ENCODE data around the gene GET3.
"Not testable (repeated sequence)": the region's sequence is repeated elsewhere in the genome, so short reads cannot be mapped to it uniquely, and the experiment has no call there.

The GET3 gene

DNA sequence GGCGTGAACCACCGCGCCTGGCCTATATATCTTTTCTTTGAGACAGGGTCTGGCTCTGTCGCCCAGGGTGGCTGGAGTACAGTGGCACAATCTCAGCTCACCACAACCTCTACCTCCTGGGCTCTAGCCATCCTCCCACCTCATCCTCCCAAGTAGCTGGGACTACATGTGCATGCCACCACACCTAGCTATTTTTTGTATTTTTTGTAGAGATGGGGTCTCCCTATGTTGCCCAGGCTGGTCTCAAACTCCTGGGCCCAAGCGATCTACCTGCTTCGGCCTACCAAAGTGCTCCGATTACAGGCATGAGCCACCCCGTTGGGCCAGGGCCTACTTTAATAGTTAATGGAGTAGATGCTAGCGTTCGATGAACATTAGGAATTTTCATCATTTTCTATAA is 17.0 kb upstream of the GET3 start:
- DNase-seq, result no peak

DNA sequence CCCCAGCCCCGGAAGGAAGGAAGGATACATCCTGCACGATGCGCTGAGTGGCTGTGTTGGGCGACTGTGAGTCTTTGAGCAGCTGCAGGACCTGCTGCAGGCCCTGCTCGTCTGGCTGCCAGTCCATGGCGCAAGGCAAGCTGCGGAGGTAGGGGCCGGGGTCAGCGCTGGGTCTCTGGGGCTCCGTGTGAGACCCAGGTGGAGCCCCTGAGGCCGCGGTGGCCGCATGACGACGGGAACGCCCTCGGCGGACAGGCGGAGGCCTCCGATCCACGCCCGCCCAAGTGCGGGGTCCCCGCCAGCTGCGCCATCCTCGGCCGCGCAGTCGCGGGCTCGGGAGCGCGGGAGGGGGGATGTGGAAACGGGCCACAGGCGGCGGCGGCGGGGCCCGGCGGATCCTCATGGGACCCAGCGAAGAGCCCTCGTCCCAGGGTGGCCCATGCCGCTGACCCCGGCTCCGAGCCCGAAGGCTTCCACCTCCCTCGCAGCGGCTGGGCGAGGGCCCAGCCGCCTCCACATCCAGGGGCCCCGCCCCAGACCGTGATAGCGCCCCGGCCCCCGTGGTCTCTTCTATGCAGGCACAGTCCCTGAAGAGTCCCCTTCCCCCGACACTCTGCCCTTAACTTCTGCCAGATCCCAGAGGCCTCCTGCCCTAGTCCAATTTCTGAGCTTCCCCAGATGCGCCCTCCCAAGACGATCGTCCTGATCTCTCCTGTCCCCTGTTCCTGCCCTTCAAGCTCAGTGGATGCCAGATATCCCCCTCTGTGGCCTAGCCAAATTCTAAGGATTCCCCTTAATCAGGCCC is 16.2 kb upstream of the GET3 start:
- DNase-seq, result no peak

DNA sequence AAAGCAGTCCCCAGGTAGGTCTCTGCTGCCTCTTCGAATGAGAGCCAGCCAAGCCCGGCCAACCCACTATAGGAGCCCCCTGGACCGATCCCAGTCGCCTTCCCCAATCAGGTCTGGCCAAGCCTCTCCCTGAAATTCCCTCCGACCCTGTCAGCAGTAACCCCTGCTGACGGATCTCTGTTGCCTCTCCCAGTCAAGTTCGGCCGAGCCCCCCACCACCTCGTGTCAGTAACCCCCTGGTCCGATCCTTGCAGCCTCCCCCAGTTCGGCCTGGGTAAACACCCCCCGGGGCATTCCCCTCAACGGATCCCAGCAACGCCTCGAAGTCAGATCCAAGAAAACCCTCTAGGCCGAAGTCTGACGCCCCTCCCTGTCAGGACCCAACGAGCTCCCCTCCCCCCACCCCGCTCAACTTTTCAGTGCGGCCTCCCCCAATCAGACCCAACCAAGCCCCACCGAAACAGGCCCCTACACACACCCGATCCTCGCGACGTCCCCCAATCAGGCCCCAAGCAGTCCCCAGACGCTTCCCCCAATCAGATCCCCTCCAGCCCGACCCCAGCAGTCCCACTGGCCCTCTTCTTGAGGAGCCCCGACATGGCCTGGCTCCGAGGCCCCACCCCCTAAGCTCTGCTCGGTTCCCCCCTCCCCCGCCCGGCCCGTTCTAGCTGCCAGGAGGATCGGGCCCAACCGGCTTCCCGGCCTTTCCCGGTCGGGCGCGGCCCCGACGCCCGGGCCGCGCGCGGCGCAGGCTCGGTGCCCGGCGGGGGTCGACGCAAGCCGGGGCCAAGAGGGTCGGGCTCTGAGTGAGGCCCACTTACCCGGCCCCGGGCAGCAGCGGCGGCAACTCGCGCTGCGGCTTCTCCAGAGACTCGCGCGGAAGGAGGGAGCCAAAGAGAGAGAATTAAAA is 15.4 kb upstream of the GET3 start:
- DNase-seq, result peak; percentile 30

DNA sequence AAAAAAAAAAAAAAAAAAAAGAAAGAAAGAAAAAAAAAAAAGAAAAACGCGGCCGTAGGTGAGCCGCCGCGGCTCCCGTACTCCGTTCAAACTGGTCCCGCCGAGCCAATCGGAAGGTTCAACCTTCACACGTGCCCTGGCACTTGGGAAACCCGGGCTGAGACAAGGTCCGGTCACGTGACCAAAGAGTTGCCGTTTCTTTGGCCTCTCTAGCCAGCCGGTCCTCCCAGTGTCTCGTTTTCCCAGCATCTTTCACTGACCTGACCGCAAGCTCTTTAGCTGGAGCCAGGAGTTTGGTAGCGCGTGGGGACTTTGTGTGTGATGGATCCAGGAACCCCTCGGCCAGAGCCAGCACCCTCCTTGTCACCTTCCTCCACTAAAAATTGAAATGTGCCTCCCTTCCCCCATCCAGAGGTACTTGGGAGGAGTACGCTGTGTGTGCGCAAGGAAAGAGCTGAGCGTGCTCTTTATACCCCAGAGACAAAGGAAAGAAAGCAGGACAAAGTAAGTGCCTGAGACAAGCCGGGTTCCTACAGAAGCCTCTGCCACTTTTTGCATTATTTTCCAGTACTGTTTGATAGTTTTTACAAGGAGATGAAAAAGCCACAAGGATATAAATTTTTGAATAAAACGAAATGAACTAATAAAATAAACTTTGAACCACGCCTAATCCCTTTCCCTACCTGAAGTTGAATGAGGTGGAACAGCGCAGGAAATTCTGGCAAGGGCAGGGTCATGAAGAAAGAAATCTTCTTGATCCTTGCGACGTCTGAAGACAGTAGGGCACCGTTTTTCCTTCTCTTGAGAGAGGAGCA is 14.5 kb upstream of the GET3 start:
- DNase-seq, result peak; percentile 98

DNA sequence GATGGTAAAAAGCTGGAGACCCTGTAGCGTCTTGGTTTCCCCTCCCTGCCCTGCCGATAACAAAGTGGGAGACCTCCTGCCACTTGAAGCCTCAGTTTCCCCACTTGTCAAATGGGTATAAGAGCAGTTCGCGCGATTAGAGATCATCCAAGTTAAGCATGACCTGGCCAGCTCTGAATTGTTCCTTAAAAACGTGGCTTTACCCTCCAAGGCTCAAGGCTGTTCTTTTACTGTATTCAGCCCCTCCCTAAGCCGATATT is 14.0 kb upstream of the GET3 start:
- no peak for DNase-seq

DNA sequence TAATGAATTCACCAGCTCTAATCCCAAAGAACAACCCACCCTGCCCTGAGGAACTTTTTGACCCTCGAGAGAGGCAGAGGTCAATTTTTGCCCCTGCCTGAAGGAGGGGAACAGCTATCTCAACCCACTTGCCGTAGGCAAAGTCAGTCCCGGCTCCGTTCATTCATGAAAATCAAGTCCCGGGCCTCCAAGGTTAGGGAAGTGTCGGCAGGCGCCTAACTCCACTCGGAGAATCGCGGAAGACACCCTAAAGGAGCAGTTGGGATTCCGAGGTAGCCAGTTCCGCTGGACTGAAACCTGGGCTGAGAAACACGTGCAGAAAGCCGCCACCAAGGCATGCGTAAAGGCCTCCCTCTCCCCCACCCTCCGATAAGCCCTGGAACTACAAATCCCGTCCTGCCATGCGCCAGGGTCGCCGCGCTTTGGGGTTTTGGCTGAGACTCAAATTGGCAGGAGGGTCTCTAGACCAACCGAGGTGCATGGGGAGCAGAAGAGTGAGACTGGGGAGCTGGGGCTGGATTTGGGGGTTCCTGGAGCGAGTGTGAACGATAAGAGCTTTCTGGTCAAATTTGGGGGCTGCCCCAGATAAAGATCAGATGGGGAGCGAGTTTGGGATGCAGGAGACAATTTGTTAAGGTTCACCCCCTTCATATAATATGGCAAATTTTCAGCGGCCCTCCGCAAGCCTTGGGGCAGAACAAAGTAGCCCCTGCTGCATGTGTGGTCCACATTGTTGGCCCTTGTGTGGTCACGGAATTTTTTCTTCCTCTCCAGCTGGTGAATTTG is 13.5 kb upstream of the GET3 start, which contains the start of gene TNPO2:
Gene TNPO2, minus strand, starts transcription at position 292 of the 786 bp plus-strand sequence. CDS start 2,955 bp downstream, outside the sequence.
- DNase-seq, result peak; percentile 55

DNA sequence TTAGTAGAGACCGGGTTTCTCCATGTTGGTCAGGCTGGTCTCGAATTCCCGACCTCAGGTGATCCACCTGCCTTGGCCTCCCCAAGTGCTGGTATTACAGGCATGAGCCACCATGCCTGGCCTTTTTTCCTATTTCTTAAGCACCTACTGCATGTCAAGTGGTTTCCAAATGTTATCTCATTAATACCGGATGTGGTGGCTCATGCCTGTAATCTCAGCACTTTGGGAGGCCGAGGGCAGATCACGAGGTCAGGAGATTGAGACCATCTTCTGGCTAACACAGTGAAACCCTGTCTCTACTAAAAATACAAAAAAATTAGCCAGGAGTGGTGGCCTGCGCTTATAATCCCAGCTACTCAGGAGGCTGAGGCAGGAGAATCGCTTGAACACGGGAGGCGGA is 11.7 kb upstream of the GET3 start:
- not testable (repeated sequence) for DNase-seq

DNA sequence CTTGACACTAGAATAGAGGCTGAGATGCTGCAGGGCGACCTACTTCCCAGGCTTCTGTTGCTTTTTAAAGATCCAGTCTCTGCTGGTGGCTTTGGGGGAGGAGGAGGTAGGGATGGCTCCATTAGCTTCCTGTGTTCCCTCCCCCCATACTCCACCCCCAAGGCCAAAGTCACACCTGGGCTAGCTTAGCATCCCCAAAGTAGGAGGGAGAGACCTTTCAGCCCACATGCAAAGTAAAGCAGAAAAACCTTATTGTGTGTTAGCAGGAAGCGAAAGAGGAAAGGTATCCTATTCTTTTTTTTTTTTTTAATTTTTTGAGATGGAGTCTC is 10.3 kb upstream of the GET3 start:
- DNase-seq, result no peak

DNA sequence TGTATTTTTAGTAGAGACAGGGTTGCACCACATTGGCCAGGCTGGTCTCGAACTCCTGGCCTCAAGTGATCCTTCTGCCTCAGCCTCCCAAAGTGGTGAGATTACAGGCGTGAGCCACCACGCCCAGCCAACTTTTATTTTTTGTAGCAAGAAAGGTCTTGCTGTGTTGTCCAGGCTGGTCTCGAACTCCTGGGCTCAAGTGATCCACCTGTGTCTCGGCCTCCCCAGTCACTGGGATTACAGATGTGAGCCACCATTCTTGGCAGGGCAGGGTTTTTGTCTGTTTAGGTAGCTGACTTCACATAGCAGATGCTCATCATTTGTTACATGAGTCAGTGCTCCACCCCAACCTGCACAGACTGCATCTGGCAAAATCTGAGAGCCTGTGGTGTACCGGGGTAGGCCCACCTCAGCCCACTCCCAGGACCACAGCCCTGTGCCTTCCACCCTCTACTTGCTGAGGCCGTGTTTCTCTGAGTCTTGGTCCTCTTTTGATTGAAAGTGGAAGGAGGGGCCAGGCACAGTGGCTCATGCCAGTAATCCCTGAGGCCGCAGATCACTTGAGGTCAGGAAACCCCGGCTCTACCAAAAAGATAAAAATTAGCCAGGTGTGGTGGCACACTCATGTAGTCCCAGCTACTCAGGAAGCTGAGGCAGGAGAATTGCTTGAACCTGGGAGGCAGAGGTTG is 9.4 kb upstream of the GET3 start:
- no peak for DNase-seq

DNA sequence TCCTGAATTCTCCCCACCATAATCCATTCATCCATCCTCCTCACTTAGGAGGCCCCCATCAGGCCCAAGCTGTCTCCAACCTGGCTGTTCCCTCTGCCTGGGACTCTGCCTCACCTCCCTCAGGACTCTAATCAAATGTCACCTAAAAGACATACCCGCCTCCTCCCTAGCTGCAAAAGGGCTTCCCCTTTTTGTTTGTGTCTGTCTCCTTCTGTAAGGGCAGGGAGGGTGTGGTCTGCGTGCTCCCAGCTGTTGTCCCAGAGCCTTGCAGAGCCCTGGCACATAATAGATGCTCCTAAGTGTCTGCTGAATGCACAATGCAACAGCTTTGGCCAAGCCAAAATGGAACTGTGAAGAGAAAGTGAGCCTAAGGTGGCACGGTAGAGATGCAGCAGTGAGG is 7.2 kb upstream of the GET3 start:
- no peak for DNase-seq

DNA sequence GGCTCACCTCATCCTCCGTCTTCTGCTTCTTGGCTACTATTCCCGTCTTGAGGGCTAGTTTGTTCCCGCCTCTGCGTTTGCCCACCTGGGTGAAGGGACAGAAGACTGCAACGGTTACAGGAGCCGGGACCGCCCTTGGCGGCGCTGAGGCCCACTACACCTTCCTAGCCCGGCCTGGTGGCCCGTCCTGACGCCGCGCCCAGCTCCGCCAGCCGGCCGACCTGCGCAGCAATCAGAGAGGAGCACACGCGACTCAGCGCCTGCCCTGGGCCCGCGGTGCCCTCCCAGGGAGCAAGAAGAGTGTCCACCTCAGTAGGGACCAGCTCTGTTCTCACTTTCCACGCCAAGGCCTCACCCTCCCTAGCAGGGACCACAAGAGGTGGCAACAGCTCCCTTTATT is 6.0 kb upstream of the GET3 start:
- DNase-seq, result no peak

DNA sequence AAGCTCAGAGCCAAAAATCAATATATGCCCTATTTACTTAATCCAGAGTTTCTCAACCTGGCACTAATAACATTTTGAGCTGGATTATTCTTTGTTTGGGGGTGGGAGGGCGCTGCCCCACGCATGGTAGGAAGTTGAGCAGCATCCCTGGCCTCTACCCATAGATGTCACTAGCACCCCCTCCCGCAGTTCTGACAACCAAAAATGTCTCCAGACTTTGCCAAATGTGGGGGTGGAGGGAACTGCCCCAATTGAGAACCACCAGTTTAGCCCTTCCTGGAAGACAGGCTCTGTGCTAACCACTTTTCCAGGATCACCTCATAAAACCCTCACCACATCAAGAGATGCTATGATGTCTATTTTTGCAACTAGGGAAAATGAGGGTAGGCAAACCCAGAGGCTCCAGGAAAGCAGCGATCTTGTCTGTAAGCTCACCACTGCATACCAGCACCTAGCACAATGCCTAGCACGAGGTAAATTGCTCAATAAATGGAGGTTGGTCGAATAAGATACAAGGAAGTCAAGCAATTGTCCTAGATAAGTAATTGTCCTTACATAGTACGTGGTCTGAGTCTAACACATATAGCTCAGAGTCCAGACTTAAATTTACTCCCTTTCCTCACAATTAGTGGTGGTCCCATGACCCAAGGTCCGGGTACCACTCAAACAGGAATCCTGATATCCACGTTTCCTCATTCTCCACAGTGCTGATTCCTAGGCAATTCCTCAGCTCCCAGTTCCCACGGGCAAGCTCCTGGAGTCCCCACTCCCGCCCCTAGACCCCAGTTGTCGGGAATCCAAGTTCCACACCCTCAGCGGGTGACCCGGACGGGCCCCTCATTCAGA is 3.7 kb upstream of the GET3 start:
- DNase-seq, result peak; percentile 36

DNA sequence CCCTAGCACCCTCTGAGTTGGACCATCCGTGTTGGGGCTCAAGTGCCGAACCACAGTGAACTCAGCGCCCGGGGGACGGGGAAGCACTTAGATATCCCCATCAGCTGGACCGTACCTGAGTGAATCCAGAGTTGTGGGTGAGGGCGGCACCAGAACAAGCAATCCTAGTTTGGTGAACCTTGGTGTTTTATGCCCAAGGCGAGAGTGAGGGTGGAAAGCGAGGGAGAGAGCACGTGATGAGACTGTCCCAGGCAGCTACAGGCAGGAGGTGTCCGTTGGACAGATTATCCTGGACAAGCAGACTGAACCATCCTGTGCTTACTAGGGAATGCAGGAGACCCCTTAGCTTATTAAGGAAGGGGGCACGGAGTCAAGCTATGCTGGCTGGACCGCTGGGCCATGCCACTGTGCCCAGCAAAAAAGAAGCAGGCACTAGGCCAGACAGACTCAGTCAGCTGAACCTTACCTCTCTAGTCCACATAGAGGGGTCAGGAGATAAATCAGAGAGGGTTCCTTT is 596 bp downstream of the GET3 start:
- DNase-seq, result no peak

DNA sequence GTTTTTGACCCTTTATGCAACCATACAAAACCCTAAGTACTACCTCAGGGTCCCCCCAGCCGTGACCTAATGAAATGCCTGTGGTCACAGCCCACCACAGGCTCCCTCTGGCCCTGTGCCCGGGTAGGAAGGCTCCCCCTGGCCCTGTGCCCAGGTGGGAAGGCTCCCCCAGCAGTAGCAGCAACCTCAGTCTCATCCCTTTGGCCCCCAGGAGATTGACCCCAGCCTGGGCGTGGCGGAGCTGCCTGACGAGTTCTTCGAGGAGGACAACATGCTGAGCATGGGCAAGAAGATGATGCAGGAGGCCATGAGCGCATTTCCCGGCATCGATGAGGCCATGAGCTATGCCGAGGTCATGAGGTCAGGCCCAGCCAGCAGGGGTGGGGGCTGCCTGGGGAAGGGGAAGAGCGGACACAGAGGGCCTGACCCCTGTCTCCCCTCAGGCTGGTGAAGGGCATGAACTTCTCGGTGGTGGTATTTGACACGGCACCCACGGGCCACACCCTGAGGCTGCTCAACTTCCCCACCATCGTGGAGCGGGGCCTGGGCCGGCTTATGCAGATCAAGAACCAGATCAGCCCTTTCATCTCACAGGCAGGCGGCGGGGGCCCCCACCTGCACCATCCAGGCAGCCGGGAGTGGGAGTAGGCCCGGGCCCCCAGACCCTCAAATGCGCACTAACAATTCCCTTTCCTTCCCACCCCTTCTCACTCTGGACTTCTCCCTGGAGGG is 8.0 kb downstream of the GET3 start:
- DNase-seq, result no peak

DNA sequence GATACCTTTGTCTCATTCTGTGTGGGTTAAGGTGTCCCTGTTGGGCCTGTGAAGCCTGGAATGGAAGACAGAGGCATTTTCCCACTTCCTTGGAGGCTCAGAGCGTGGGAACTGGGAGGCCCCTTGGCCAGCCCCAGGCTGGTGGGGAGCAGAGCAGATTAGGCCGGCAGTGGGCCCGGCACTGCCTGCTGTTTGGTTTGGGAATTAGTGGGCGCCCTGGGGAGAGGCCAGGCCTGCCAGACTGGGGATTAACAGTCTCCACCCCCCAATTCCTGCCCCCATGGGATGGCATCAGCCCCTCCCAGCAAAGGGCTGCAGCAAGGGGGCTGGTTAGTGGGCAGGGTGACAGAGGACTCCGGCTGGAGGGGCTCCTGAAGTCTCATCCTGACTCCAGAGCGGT is 11.2 kb downstream of the GET3 start:
- no peak for DNase-seq

DNA sequence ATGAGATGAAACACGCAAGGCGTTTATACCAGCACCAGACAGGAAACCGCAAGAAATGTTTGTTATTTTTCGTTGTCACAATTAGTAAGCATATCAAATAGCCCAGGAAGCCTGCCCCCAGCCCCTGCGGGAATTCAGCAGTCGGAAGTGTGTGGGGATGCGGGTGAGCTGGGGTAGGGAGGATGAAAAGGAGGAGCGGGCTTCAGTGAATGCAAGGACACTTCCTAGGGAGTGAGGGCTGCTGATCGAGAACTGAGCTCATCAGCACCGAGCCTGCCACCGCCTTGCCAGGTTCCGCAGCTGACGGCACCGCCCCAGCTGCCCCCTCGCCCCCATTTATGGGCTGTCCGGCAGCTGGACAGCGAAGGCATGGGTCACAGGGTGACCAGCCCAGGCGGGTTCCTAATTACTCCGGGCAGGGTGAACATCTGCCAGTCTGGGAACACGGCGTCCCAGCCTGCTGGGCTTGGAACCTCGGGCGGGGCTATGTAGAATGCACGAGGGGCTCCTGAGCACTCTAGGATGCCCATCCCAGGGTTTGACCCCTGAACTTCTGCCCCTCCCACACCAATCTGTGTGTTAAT is 12.7 kb downstream of the GET3 start:
- DNase-seq, result no peak

DNA sequence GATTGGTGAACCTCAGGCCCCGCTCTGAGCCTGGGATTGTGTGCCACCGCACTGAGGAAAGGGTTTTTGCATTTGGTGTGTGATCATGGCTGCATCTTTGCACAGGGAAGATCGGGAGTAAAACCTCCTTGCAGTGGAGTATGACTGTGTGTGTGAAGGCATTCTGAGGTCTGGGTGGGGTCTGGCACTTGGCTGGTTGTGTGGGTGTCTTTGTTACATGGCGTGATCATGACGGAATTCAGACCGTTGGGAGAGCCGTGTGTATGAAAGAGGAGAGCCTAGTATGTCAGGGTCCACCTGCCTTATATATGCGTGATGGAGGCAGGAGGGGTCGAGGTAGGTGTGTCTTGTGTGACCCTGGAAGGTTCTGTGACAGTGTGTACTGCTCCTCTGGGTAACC is 13.6 kb downstream of the GET3 start:
- no peak for DNase-seq

DNA sequence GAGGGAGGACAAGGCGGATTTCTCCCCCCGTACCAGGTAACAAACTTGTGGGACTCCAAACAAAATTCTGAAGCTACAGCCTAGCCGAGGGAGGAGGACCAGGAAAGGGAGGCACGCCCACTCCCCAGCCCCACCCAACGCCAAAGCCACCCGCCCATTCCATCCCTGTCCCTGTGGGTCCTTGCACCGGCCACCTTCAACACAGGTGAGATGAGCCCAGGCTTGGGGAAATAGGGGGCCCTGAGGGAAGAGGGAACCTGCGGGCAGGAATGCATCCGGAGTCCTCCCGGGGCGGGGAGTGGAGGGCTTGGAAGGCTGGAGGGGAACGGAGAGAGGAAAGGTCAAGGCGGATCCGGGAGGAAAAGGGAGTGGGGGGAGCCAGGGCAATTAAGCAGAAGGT is 14.3 kb downstream of the GET3 start, which contains the start of gene BEST2:
Gene BEST2, plus strand, starts transcription at position 157 of the 400 bp plus-strand sequence. CDS start 802 bp downstream, outside the sequence.
- DNase-seq, result no peak

DNA sequence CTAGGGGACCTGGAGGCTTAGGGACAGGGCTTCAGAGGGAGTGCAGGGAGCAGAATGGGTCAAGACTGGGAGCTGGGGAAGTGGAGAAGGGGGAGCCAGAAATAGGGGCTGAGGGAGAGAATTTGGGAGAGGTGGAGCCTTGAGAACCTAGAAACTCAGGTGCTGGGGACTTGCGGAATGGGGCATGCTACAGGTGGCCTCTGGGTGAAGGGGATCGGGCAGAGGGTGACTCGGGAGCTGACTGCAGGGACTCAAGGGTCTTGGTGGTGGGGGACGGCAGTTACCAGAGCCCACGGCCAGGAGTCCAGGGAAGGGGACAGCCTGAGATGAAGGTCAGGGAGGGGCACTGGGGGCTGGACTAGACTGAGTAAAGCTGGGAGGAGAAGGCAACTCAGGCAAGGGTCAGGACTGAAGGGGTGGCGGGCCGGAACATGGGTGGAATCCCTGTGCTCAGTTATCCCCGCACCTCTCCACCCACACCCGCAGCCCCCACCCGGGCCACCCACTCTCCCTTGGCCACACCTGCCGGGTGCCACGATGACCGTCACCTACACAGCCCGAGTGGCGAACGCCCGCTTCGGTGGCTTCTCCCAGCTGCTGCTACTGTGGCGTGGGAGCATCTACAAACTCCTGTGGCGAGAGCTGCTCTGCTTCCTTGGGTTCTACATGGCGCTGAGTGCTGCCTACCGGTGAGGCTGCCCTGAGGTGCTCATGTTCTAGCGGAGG is 14.9 kb downstream of the GET3 start:
- DNase-seq, result no peak

Measured in CD4-positive, alpha-beta T cell treated with Interleukin-4 for 4 hours (primary cell).